ENCODE measurements around the gene RYR2.

Gene RYR2

GRCh38 chr1:237223419-237223818 is 181.4 kb downstream of the RYR2 start:
- TF ChIP-seq, protein P1, sequence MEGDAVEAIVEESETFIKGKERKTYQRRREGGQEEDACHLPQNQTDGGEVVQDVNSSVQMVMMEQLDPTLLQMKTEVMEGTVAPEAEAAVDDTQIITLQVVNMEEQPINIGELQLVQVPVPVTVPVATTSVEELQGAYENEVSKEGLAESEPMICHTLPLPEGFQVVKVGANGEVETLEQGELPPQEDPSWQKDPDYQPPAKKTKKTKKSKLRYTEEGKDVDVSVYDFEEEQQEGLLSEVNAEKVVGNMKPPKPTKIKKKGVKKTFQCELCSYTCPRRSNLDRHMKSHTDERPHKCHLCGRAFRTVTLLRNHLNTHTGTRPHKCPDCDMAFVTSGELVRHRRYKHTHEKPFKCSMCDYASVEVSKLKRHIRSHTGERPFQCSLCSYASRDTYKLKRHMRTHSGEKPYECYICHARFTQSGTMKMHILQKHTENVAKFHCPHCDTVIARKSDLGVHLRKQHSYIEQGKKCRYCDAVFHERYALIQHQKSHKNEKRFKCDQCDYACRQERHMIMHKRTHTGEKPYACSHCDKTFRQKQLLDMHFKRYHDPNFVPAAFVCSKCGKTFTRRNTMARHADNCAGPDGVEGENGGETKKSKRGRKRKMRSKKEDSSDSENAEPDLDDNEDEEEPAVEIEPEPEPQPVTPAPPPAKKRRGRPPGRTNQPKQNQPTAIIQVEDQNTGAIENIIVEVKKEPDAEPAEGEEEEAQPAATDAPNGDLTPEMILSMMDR (IDR thresholded peaks at IDR 0.05; ENCODE audit: low read length), result no peak
- TF ChIP-seq EZH2 (IDR thresholded peaks at IDR 0.05; ENCODE audit: borderline replicate concordance, low read length), result no peak
- H3K9me3 ChIP-seq (ENCODE audit: low read length), result no peaks in the 10 kb centered on the region
- H3K79me2 ChIP-seq (ENCODE audit: insufficient read depth, low read length), result no peaks in the 10 kb centered on the region
- H2AFZ ChIP-seq (ENCODE audit: low read length), result no peak overlapping the region
- no peaks in the 10 kb centered on the region for H3K9me2 ChIP-seq (ENCODE audit: low read depth, low read length)
- no peaks in the 10 kb centered on the region for H3F3A ChIP-seq (ENCODE audit: insufficient read depth, low read length)
- no peak overlapping the region for H3K4me2 ChIP-seq (ENCODE audit: low read length)
- H3K27me3 ChIP-seq (ENCODE audit: insufficient read depth, low read length), result no peaks in the 10 kb centered on the region
- no peak overlapping the region for H3K27ac ChIP-seq (ENCODE audit: low read depth, low read length, poor library complexity, severe bottlenecking)
- no peaks in the 10 kb centered on the region for H3K4me1 ChIP-seq (ENCODE audit: insufficient read depth, low read length, severe bottlenecking)
- H3K4me3 ChIP-seq (ENCODE audit: low read depth, low read length, poor library complexity, severe bottlenecking), result no peak overlapping the region
- no peaks in the 10 kb centered on the region for H4K20me1 ChIP-seq (ENCODE audit: insufficient read depth, low read length)
- H3K36me3 ChIP-seq (ENCODE audit: insufficient read depth, low read length), result no peaks in the 10 kb centered on the region
- no peak overlapping the region for H3K9ac ChIP-seq (ENCODE audit: low read length)

DNA sequence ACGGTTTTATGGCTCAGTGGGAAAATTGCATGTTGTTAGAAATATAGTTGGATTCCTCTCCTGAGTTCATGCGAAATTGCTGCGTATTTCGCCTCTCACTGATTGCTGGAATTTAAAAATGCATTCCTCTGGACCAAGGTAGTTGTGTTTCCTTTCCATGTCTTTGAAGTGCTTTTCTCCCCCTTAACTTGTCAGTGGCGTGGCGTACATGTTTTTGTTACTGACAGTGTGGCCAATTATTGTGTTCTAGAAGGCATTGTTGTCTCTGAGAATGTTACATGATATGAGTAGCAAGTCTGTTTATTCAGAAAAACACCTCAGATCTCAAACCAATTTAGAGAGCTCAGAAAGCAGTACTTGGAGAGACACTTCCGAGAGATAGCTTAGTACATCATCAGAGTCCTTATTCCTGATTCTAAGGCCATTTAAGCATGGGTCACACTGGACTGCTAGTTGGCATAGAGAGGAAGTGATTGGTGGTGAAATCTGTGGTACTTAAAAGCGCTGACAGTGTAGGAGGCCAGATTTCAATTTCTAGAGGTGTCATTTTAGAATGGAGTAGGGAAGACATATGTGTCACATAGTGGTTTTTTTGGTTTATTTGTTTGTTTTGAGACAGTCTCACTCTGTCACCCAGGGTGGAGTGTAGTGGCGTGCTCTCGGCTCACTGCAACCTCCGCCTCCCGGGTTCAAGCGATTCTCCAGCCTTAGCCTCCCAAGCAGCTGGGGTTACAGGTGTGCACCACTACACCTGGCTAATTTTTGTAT is 184.4 kb downstream of the RYR2 start:
- H3K9me2 ChIP-seq (ENCODE audit: low read depth, low read length), result no peaks in the 10 kb centered on the region
- TF ChIP-seq, protein P1 (IDR thresholded peaks at IDR 0.05; ENCODE audit: low read length), result no peak
- no peak for TF ChIP-seq EZH2 (IDR thresholded peaks at IDR 0.05; ENCODE audit: borderline replicate concordance, low read length)
- H3K4me2 ChIP-seq (ENCODE audit: low read length), result no peak overlapping the region

DNA sequence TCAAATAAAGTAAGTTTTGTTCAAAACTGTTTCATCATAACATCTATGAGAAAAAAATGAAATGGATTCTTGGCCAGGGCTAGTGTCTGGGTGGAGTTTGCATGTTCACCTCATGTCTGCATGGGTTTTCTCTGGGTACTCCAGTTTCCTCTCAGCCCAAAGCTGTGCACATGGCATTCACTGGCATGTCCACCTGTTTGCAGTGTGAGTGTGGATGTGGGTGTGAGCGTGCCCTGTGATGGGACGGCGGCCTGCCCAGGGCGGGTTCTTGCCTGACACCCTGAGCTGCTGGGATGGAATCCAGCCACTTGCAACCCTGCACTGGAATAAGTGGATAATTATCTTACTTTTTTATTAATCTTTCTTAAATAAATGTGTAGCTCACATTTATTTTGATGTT is 185.5 kb downstream of the RYR2 start:
- Histone ChIP-seq H3K4me1 (ENCODE audit: insufficient read depth, low read length, severe bottlenecking) (no peaks in the 10 kb centered on the region), H3K79me2 (ENCODE audit: insufficient read depth, low read length) (no peaks in the 10 kb centered on the region), H3F3A (ENCODE audit: insufficient read depth, low read length) (no peaks in the 10 kb centered on the region), H4K20me1 (ENCODE audit: insufficient read depth, low read length) (no peaks in the 10 kb centered on the region), H3K36me3 (ENCODE audit: insufficient read depth, low read length) (no peaks in the 10 kb centered on the region), H3K9me2 (ENCODE audit: low read depth, low read length) (no peaks in the 10 kb centered on the region), H3K9me3 (ENCODE audit: low read length) (no peaks in the 10 kb centered on the region), H3K27ac (ENCODE audit: low read depth, low read length, poor library complexity, severe bottlenecking) (no peak overlapping the region), H3K9ac (ENCODE audit: low read length) (no peak overlapping the region), H3K4me2 (ENCODE audit: low read length) (no peak overlapping the region), H3K27me3 (ENCODE audit: insufficient read depth, low read length) (no peaks in the 10 kb centered on the region), H2AFZ (ENCODE audit: low read length) (no peak overlapping the region), H3K4me3 (ENCODE audit: low read depth, low read length, poor library complexity, severe bottlenecking) (no peak overlapping the region)
- TF ChIP-seq, protein P1 (IDR thresholded peaks at IDR 0.05; ENCODE audit: low read length), result no peak
- TF ChIP-seq EZH2 (IDR thresholded peaks at IDR 0.05; ENCODE audit: borderline replicate concordance, low read length), result no peak

More for the DNA sequence above, 184.4 kb downstream of the RYR2 start:
- Histone ChIP-seq H3K27me3 (ENCODE audit: insufficient read depth, low read length) (no peaks in the 10 kb centered on the region), H3K36me3 (ENCODE audit: insufficient read depth, low read length) (no peaks in the 10 kb centered on the region), H3K9ac (ENCODE audit: low read length) (no peak overlapping the region), H3K9me3 (ENCODE audit: low read length) (no peaks in the 10 kb centered on the region), H3K4me1 (ENCODE audit: insufficient read depth, low read length, severe bottlenecking) (no peaks in the 10 kb centered on the region), H3K79me2 (ENCODE audit: insufficient read depth, low read length) (no peaks in the 10 kb centered on the region), H4K20me1 (ENCODE audit: insufficient read depth, low read length) (no peaks in the 10 kb centered on the region), H3K27ac (ENCODE audit: low read depth, low read length, poor library complexity, severe bottlenecking) (no peak overlapping the region), H2AFZ (ENCODE audit: low read length) (no peak overlapping the region), H3F3A (ENCODE audit: insufficient read depth, low read length) (no peaks in the 10 kb centered on the region), H3K4me3 (ENCODE audit: low read depth, low read length, poor library complexity, severe bottlenecking) (no peak overlapping the region)
